ENCODE results near the gene NACA.

NACA gene

DNA sequence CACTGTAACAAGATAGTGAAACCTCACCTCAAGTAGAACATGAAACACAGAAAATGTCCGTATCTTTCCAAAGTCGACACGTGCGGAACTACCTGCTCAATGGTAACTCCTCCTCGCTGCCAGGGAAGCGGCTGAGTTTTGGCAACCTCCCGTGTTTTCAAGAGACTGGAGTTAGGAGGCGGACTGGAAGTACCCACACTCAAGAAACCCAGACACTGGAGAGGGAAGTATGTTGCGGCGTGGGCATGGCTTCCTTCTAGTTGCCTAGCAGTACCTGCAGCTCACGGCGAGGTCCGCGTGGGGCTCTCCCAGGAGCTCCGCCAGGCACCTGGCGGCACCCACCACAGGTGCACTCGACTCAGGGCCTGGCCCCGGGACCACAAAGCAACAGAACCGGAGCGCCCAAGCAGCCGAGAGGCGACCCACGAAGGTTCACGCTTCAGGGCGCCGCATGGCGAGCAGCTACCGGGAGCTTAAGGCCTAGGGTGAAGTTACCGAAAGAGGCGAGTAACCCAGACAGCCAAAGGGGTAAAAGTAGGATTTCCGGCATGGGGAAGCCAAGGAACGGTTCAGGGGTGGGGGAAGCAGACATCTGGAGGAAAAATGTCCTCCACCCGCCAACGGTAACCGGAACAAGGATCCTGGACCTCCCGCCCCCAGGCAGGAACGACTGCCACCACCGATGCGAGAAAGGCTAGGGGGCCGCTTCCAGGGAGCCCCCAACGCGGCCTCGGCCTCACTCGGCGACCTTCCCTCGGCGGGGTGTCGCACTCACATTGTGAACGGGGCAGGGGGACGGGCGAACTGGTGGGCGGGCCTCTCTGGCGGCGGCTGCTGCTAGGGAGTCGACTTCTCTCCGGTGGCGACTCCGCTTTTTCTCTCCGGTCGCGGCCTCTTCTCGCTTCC, 37.6 kb downstream of the NACA start:
- DNase-seq, result peak; percentile 79

- DNase-seq, result peak; percentile 55
These were observed 40.2 kb downstream of the NACA start for GRCh38 chr12:56684745-56685359.

DNA sequence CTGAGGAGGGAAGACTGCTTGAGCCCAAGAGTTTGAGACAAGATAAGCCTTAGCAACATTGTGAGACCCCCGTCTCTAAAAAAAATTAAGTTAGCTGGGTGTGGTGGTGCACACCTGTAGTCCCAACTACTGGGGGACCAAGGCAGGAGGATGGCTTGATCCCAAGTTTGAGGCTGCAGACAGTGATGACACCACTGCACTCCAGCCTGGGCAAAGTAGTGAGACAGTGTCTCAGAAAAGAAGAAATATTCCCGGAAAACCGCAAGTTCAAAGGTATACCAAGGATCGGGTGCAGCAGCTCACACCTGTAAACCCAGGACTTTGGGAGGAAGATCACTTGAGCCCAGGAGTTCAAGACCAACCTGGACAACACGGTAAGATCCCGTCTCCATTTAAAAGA, 42.8 kb downstream of the NACA start:
- peak; percentile 40 for DNase-seq

DNA sequence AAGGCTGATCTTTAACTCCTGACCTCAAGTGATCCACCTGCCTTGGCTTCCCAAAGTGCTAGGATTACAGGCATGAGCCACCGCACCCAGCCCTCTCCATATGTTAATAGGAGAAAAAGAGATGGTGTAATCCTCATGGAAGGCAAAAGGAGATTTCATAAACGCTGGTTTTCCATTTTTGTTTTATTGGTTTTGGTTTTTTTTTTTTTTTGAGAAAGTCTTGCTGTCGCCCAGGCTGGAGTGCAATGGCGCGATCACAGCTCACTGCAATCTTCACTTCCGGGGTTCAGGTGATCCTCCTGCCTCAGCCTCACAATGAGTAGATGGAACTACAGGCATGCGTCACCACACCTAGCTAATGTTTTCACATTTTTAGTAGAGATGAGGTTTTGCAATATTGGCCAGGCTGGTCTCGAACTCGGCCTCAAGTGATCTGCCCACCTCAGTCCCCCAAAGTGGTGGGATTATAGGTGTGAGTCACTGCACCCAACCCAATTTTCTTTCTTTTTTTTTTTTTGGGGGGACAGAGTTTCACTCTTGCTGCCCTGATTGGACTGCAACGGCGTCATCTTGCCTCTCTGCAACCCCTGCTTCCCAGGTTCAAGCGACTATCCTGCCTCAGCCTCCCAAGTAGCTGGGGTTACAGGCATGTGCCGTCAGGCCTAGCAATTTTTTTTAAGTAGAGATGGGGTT, 45.1 kb downstream of the NACA start:
- DNase-seq, result peak; percentile 53

GRCh38 chr12:56678852-56679251, 46.2 kb downstream of the NACA start:
- DNase-seq, result peak; percentile 48

DNA sequence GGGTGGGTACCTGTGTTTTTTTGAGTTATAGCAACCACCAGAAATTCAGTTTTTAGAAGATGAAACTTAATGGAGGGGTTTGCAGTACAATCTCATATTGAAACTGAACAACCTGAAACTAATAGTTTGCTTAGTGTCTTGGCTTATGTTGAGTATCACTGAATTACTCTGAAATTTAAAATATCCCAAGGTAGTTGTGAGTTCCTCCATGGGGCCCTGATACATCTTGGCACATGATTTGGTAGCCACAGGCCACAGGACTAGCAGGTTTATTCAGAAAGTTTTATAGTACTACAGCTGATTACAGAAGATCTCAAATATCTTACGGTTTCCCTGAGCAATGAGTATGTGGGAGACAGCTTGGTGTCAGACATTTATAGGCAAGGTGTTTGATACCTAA, 47.4 kb downstream of the NACA start:
- peak; percentile 40 for DNase-seq

DNA sequence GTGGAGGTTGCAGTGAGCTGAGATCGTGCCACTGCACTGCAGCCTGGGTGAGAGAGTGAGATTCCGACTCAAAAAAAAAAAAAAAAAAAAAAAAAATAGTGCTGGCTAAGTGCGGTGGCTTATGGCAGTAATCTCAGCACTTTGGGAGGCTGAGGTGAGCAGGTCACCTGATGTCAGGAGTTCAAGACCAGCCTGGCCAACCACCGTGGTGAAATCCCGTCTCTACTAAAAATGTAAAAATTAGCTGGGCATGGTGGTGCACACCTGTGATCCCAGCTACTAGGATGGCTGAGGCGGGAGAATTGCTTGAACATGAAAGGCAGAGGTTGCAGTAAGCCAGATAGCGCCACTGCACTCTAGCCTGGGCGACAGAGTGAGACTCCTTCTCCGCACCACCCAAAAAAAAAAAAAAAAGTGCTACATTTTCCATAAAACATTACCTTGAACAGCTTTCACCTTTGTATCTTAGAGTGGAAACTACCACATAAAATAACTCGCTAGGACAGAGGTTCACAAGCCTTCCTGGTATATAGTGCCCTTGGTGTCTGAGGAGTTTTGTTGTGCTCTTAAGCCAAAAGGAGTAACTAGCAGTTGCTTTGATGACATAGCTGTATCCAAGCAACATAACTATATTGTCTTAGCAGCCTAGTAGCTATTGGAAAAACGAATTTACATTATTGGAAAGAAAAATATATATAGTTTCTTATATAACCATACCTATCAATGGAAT, 48.1 kb downstream of the NACA start:
- DNase-seq, result peak; percentile 47

DNA sequence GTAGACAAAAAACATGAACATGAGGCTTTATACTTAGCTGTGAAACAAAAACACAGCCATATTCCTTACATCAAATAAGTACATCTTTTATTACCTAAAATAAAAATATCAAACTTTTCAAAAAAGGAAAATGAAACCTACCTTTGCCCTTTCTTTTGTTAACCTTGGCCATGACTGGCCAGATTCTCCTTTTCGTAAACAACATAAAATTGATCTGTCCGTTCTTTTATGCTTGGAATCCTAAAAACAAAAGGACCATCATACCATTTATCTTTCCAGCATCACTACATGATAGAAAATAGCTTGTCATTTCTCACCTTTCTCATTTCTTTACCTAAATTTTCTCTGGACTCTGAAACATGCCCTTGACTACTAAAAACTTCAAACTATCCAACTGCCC, 53.5 kb downstream of the NACA start:
- DNase-seq, result no peak

GRCh38 chr12:56670836-56671235, 54.3 kb downstream of the NACA start:
- no peak for DNase-seq

DNA sequence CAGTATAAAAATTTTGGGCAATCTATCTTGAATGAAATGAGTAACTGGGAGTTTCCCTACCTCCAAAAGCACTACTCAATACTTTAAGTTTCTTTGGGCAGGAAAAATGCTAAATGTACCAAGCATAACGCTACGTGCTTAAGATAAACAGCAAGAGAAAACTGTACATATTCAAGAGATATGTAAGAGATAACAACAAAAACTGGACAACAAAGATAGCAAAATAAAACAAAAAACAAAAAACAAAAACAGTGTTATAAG, 57.0 kb downstream of the NACA start:
- no peak for DNase-seq

Data from activated CD8-positive, alpha-beta memory T cell treated with anti-CD3 and anti-CD28 coated beads, Interleukin-2, amount 50 U/mL, for 48 hours (primary cell).